Measurements from ENCODE around the gene CRCP.

Gene CRCP

DNA sequence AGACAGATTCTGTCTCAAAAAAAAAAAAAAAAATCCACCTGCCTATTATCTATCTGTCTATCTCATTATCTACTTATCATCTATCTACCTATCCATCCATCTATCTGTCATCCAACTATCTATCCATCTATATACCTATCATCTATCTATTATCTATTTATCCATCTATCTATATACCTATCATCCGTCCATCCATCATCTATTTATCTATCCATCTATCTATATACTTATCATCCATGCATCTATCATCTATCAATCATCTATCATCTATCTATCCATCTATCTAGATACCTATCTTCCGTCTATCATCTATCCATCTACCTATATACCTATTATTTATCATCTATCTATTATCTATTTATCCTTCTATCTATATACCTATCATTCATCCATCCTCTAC lies 74.0 kb downstream of the CRCP start:
- Histone ChIP-seq H4K20me1 (ENCODE audit: insufficient read depth, low read length) (no peaks in the 10 kb centered on the region), H3K27ac (ENCODE audit: low read length) (no peak overlapping the region), H3K9me2 (replicated peaks; ENCODE audit: insufficient read depth, low read length) (no peaks in the 10 kb centered on the region), H3F3A (ENCODE audit: insufficient read depth, low read length) (no peaks in the 10 kb centered on the region), H3K27me3 (replicated peaks; ENCODE audit: insufficient read depth, low read length) (no peaks in the 10 kb centered on the region), H2AFZ (ENCODE audit: low read length) (no peak overlapping the region), H3K79me2 (ENCODE audit: low read length) (no peaks in the 10 kb centered on the region), H3K9me3 (replicated peaks; ENCODE audit: insufficient read depth, low read length) (no peaks in the 10 kb centered on the region), H3K4me3 (ENCODE audit: low read length) (no peak overlapping the region), H3K36me3 (replicated peaks; ENCODE audit: insufficient read depth, low read length) (no peaks in the 10 kb centered on the region), H3K9ac (ENCODE audit: low read length) (no peak overlapping the region), H3K4me1 (ENCODE audit: low read length) (no peaks in the 10 kb centered on the region), H3K4me2 (ENCODE audit: low read depth, low read length) (no peak overlapping the region)
- no peak for TF ChIP-seq EZH2phosphoT487 (IDR thresholded peaks at IDR 0.05; ENCODE audit: low read length)
- TF ChIP-seq, protein P1, sequence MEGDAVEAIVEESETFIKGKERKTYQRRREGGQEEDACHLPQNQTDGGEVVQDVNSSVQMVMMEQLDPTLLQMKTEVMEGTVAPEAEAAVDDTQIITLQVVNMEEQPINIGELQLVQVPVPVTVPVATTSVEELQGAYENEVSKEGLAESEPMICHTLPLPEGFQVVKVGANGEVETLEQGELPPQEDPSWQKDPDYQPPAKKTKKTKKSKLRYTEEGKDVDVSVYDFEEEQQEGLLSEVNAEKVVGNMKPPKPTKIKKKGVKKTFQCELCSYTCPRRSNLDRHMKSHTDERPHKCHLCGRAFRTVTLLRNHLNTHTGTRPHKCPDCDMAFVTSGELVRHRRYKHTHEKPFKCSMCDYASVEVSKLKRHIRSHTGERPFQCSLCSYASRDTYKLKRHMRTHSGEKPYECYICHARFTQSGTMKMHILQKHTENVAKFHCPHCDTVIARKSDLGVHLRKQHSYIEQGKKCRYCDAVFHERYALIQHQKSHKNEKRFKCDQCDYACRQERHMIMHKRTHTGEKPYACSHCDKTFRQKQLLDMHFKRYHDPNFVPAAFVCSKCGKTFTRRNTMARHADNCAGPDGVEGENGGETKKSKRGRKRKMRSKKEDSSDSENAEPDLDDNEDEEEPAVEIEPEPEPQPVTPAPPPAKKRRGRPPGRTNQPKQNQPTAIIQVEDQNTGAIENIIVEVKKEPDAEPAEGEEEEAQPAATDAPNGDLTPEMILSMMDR (IDR thresholded peaks at IDR 0.05; ENCODE audit: low read length), result no peak
- no peak for TF ChIP-seq EZH2 (optimal IDR thresholded peaks at IDR 0.05; ENCODE audit: low read depth, low read length)
- DNase-seq, result no peak

DNA sequence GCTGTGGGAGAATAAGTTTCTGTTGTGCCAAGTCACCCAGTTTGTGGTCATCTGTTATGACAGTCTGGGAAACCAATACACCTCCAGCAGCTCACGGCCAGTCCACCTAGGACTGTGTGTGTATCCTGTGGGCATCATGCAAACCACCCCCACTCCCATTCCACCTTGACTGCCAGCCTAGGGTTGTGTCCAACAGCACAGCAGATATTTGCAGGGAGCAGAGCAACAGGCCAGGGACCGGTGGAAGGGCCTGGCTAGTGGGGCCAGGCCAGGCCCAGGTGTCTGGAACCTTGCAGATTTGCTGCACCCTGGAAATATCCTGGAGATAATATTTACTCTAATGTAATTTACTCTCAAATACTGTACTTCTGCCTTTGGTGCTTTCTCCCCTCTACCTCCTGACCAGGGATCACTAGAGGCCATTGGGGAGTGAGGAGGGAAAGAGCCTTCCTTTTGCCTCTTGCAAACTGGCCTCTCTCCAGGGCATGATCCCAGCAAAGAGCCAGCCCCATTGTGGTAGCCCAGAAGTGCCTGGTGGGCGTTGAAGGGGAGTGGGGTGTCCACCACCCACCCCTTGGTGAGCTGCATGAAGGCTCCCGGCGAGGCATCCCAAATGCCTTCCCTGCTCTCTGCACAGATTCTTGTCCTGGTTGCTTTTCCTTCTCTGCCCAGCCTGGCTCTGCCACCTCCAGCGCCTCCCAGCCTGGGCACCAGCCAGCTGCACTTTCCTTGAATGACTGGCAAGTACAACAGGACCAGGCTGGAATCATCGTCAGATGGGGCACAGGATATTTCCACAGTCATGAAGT lies 75.3 kb downstream of the CRCP start:
- Histone ChIP-seq H3F3A (ENCODE audit: insufficient read depth, low read length) (no peaks in the 10 kb centered on the region), H3K79me2 (ENCODE audit: low read length) (no peaks in the 10 kb centered on the region), H3K4me2 (ENCODE audit: low read depth, low read length) (no peak overlapping the region), H4K20me1 (ENCODE audit: insufficient read depth, low read length) (no peaks in the 10 kb centered on the region), H3K9me2 (replicated peaks; ENCODE audit: insufficient read depth, low read length) (no peaks in the 10 kb centered on the region), H3K36me3 (replicated peaks; ENCODE audit: insufficient read depth, low read length) (no peaks in the 10 kb centered on the region), H3K27me3 (replicated peaks; ENCODE audit: insufficient read depth, low read length) (no peaks in the 10 kb centered on the region), H3K9ac (ENCODE audit: low read length) (no peak overlapping the region), H3K4me3 (ENCODE audit: low read length) (no peak overlapping the region), H3K27ac (ENCODE audit: low read length) (no peak overlapping the region), H3K4me1 (ENCODE audit: low read length) (no peaks in the 10 kb centered on the region), H2AFZ (ENCODE audit: low read length) (no peak overlapping the region), H3K9me3 (replicated peaks; ENCODE audit: insufficient read depth, low read length) (no peaks in the 10 kb centered on the region)
- DNase-seq, result no peak
- TF ChIP-seq, protein P1 (IDR thresholded peaks at IDR 0.05; ENCODE audit: low read length), result no peak
- TF ChIP-seq EZH2 (optimal IDR thresholded peaks at IDR 0.05; ENCODE audit: low read depth, low read length), result no peak
- no peak for TF ChIP-seq EZH2phosphoT487 (IDR thresholded peaks at IDR 0.05; ENCODE audit: low read length)

DNA sequence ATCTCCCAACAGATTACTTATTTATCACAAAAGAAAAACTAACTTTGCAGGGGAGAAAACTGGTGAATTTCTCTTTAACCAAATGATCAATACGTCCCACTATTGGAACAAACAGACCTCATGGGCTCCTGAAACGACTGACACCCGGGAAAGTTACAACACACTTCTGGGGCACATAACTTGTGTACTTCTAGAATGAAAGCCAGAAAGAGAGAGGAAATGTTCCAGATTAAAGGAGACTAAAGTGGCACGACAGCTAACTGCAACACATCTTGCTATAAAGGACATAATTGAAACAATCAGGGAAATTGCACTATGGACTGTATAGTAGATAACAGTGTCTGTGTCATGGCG lies 75.8 kb downstream of the CRCP start:
- H3K4me1 ChIP-seq (ENCODE audit: low read length), result no peaks in the 10 kb centered on the region
- H3K27me3 ChIP-seq (replicated peaks; ENCODE audit: insufficient read depth, low read length), result no peaks in the 10 kb centered on the region
- H4K20me1 ChIP-seq (ENCODE audit: insufficient read depth, low read length), result no peaks in the 10 kb centered on the region
- DNase-seq, result no peak
- no peak overlapping the region for H3K4me3 ChIP-seq (ENCODE audit: low read length)
- TF ChIP-seq, protein P1 (IDR thresholded peaks at IDR 0.05; ENCODE audit: low read length), result no peak
- no peak for TF ChIP-seq EZH2 (optimal IDR thresholded peaks at IDR 0.05; ENCODE audit: low read depth, low read length)
- no peak for TF ChIP-seq EZH2phosphoT487 (IDR thresholded peaks at IDR 0.05; ENCODE audit: low read length)
- H3K27ac ChIP-seq (ENCODE audit: low read length), result no peak overlapping the region
- no peak overlapping the region for H2AFZ ChIP-seq (ENCODE audit: low read length)
- H3K4me2 ChIP-seq (ENCODE audit: low read depth, low read length), result no peak overlapping the region
- no peaks in the 10 kb centered on the region for H3F3A ChIP-seq (ENCODE audit: insufficient read depth, low read length)
- H3K9me2 ChIP-seq (replicated peaks; ENCODE audit: insufficient read depth, low read length), result no peaks in the 10 kb centered on the region
- no peaks in the 10 kb centered on the region for H3K79me2 ChIP-seq (ENCODE audit: low read length)
- H3K36me3 ChIP-seq (replicated peaks; ENCODE audit: insufficient read depth, low read length), result no peaks in the 10 kb centered on the region
- H3K9me3 ChIP-seq (replicated peaks; ENCODE audit: insufficient read depth, low read length), result no peaks in the 10 kb centered on the region
- H3K9ac ChIP-seq (ENCODE audit: low read length), result no peak overlapping the region

Data from MM.1S (cell line).